ENCODE measurements around the gene WWOX. TPM values are rescaled to one million over a fixed set of nuclear protein-coding genes. Genes with fewer than 3 reads are reported as not detected.

Gene WWOX
- total RNA-seq, 2 donors from 2014 or later: 33.8 to 82.5 TPM

DNA sequence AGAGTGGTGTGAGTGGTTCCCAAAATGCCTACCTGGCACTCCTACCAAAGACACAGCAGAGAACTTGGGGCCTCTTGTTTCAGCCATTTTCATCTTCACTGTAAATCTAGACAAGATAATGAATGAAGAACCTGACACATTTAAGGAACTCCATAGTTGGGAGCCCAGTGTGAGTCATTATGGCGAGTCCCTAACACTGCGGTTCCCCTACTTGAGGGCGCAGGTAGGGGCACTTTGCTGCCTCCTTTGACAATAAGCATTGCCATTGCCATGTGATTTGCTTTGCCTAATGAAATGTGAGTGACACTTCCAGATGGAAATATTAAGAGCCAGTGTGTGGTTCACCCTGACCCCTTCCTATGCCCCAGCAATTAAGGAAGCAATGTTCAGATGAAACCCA is 983.5 kb downstream of the WWOX start:
- H3K9me3 ChIP-seq: no peaks in the 10 kb centered on the region
- TF ChIP-seq, protein P1, sequence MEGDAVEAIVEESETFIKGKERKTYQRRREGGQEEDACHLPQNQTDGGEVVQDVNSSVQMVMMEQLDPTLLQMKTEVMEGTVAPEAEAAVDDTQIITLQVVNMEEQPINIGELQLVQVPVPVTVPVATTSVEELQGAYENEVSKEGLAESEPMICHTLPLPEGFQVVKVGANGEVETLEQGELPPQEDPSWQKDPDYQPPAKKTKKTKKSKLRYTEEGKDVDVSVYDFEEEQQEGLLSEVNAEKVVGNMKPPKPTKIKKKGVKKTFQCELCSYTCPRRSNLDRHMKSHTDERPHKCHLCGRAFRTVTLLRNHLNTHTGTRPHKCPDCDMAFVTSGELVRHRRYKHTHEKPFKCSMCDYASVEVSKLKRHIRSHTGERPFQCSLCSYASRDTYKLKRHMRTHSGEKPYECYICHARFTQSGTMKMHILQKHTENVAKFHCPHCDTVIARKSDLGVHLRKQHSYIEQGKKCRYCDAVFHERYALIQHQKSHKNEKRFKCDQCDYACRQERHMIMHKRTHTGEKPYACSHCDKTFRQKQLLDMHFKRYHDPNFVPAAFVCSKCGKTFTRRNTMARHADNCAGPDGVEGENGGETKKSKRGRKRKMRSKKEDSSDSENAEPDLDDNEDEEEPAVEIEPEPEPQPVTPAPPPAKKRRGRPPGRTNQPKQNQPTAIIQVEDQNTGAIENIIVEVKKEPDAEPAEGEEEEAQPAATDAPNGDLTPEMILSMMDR (IDR thresholded peaks at IDR 0.05): no peak
- ATAC-seq (ENCODE audit: insufficient number of reproducible peaks, low FRiP score, low read depth) (no peak), DNase-seq (ENCODE audit: low spot score) (no peak)
- H3K27me3 ChIP-seq (replicated peaks; ENCODE audit: insufficient read depth): no peaks in the 10 kb centered on the region
- H3K27ac ChIP-seq: no peak overlapping the region
- H3K36me3 ChIP-seq: no peaks in the 10 kb centered on the region
- H3K4me3 ChIP-seq: no peak overlapping the region
- H3K4me1 ChIP-seq (ENCODE audit: control insufficient read depth in 1 of 2, low read depth in 2 of 2): no peaks in the 10 kb centered on the region

GRCh38 chr16:79083508-79084299 is 984.2 kb downstream of the WWOX start:
- no peak for ATAC-seq (ENCODE audit: insufficient number of reproducible peaks, low FRiP score, low read depth)
- Histone ChIP-seq H3K9me3 (no peaks in the 10 kb centered on the region), H3K4me3 (no peak overlapping the region), H3K4me1 (ENCODE audit: control insufficient read depth in 1 of 2, low read depth in 2 of 2) (no peaks in the 10 kb centered on the region), H3K27ac (no peak overlapping the region), H3K36me3 (no peaks in the 10 kb centered on the region), H3K27me3 (replicated peaks; ENCODE audit: insufficient read depth) (no peaks in the 10 kb centered on the region)
- no peak for DNase-seq (ENCODE audit: low spot score)
- TF ChIP-seq, protein P1 (IDR thresholded peaks at IDR 0.05): no peak

GRCh38 chr16:79088971-79089370 is 989.5 kb downstream of the WWOX start:
- DNase-seq (ENCODE audit: low spot score) (no peak), ATAC-seq (ENCODE audit: insufficient number of reproducible peaks, low FRiP score, low read depth) (no peak)
- Histone ChIP-seq H3K4me3 (no peak overlapping the region), H3K27ac (no peak overlapping the region), H3K4me1 (ENCODE audit: control insufficient read depth in 1 of 2, low read depth in 2 of 2) (no peaks in the 10 kb centered on the region), H3K36me3 (no peaks in the 10 kb centered on the region), H3K27me3 (replicated peaks; ENCODE audit: insufficient read depth) (no peaks in the 10 kb centered on the region), H3K9me3 (no peaks in the 10 kb centered on the region)
- TF ChIP-seq, protein P1 (IDR thresholded peaks at IDR 0.05): no peak

DNA sequence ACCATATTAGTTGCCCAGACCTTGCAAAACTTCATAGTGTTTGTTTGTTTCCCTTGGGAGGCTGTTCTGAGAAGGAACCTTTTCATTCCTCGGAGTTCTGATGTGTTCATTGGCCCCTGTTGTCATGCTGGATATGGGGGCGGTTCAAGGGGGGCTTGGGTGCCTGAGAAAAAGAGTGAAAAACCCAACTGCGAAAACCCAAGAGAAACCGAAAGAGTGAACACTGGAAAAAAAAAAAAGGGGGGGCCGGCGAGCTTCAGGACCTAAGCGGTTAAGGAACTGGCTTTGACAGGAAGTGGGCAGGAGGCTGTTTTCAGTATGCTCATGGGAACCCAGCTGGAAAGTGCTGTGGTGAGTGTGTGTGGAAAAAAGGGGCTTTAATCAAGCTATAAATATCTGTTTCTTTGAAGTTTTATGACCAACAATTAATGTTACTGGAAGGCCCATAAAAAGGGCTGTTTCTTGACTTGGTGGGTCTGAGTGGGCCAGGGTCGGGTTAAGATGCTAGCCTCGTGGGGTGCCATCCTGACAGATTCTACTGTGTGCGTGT is 990.4 kb downstream of the WWOX start:
- no peak for ATAC-seq (ENCODE audit: insufficient number of reproducible peaks, low FRiP score, low read depth)
- H3K27ac ChIP-seq: no peak overlapping the region

DNA sequence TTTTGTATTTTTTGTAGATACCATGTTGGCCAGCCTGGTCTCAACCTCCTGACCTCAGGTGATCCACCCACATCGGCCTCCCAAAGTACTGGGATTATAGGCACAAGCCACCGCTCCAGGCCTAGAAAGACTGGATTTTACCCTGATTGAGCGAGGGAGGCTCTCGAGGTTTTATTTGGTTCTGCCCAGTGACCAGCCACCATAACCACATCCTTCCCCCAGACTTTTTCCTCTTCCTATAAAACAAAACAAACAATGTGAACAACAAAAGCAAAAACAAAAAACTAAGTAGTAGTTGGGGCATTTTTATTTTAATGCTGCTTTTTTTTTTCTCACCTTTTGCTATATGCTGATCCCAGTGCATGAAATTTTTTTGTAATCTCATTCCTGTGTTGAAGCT is 991.5 kb downstream of the WWOX start:
- ATAC-seq (ENCODE audit: insufficient number of reproducible peaks, low FRiP score, low read depth): no peak
- Histone ChIP-seq H3K27ac (no peak overlapping the region), H3K27me3 (replicated peaks; ENCODE audit: insufficient read depth) (no peaks in the 10 kb centered on the region), H3K36me3 (no peaks in the 10 kb centered on the region), H3K9me3 (no peaks in the 10 kb centered on the region), H3K4me3 (no peak overlapping the region), H3K4me1 (ENCODE audit: control insufficient read depth in 1 of 2, low read depth in 2 of 2) (no peaks in the 10 kb centered on the region)
- TF ChIP-seq, protein P1 (IDR thresholded peaks at IDR 0.05): no peak
- DNase-seq (ENCODE audit: low spot score): no peak

More for the DNA sequence above, 990.4 kb downstream of the WWOX start:
- H3K4me3 ChIP-seq: peak overlapping the region; percentile 52
- no peaks in the 10 kb centered on the region for H3K9me3 ChIP-seq
- no peaks in the 10 kb centered on the region for H3K4me1 ChIP-seq (ENCODE audit: control insufficient read depth in 1 of 2, low read depth in 2 of 2)
- no peaks in the 10 kb centered on the region for H3K36me3 ChIP-seq
- TF ChIP-seq, protein P1 (IDR thresholded peaks at IDR 0.05): no peak
- no peak for DNase-seq (ENCODE audit: low spot score)
- H3K27me3 ChIP-seq (replicated peaks; ENCODE audit: insufficient read depth): no peaks in the 10 kb centered on the region
